ENCODE data around the gene ANAPC5.

The ANAPC5 gene

GRCh38 chr12:121351820-121352681 is at the start of gene ANAPC5:
Gene ANAPC5, minus strand, starts transcription at chr12:121352411. Its CDS starts 71 bp downstream, at chr12:121352340.
- Histone ChIP-seq H3K9me2 (replicated peaks; ENCODE audit: insufficient read depth, low read length) (no peaks in the 10 kb centered on the region), H3K9me3 (ENCODE audit: insufficient read depth, low read length) (no peaks in the 10 kb centered on the region), H3K27ac (ENCODE audit: low read depth, low read length) (peak within 1 kb of the TSS; percentile 79), H3K4me2 (ENCODE audit: low read depth, low read length, poor library complexity, severe bottlenecking) (peak within 1 kb of the TSS; percentile 90), H3K79me2 (ENCODE audit: insufficient read depth, low read length) (peaks cover 51% of the 10 kb centered on the region), H3F3A (ENCODE audit: insufficient read depth) (peaks cover 6% of the 10 kb centered on the region; the same call in 1 of the 2 replicates), H3K4me3 (ENCODE audit: insufficient read depth, low read length, poor library complexity, severe bottlenecking) (peak within 1 kb of the TSS; percentile 83), H3K36me3 (ENCODE audit: low read length) (peaks cover 9% of the 10 kb centered on the region), H4K20me1 (ENCODE audit: low read depth, low read length) (no peaks in the 10 kb centered on the region; the same call in 1 of the 2 replicates), H3K27me3 (ENCODE audit: low read length) (no peaks in the 10 kb centered on the region), H3K9ac (ENCODE audit: low read length) (peak within 1 kb of the TSS; percentile 79), H2AFZ (ENCODE audit: low read depth, low read length, severe bottlenecking) (peak within 1 kb of the TSS; percentile 83)
- TF ChIP-seq EZH2phosphoT487 (conservative IDR thresholded peaks at IDR 0.05; ENCODE audit: low read length) = no peak
- no peak for TF ChIP-seq CTCF (IDR thresholded peaks at IDR 0.05; ENCODE audit: insufficient read depth, low read length, poor library complexity, severe bottlenecking)

- Histone ChIP-seq H3K36me3 (ENCODE audit: low read length) (peaks cover 15% of the 10 kb centered on the region), H4K20me1 (ENCODE audit: low read depth, low read length) (peaks cover 11% of the 10 kb centered on the region; the same call in 1 of the 2 replicates), H3K9me3 (ENCODE audit: insufficient read depth, low read length) (no peaks in the 10 kb centered on the region), H3K4me3 (ENCODE audit: insufficient read depth, low read length, poor library complexity, severe bottlenecking) (peak overlapping the region; percentile 80), H2AFZ (ENCODE audit: low read depth, low read length, severe bottlenecking) (peak overlapping the region; percentile 61), H3K27ac (ENCODE audit: low read depth, low read length) (peak overlapping the region; percentile 73), H3K9ac (ENCODE audit: low read length) (peak overlapping the region; percentile 92), H3K4me2 (ENCODE audit: low read depth, low read length, poor library complexity, severe bottlenecking) (peak overlapping the region; percentile 84), H3K79me2 (ENCODE audit: insufficient read depth, low read length) (peaks cover 50% of the 10 kb centered on the region), H3K27me3 (ENCODE audit: low read length) (no peaks in the 10 kb centered on the region), H3K9me2 (replicated peaks; ENCODE audit: insufficient read depth, low read length) (no peaks in the 10 kb centered on the region), H3F3A (ENCODE audit: insufficient read depth) (peaks cover 7% of the 10 kb centered on the region)
- TF ChIP-seq CTCF (IDR thresholded peaks at IDR 0.05; ENCODE audit: insufficient read depth, low read length, poor library complexity, severe bottlenecking) (no peak), EZH2phosphoT487 (conservative IDR thresholded peaks at IDR 0.05; ENCODE audit: low read length) (no peak)
These were observed 48.3 kb upstream of the ANAPC5 start for GRCh38 chr12:121400332-121401139.

GRCh38 chr12:121399391-121400331 is 47.5 kb upstream of the ANAPC5 start, which contains the start of gene RNF34:
Gene RNF34, plus strand, starts transcription at chr12:121400118. Its CDS starts 95 bp downstream, at chr12:121400213.
- H3K4me2 ChIP-seq (ENCODE audit: low read depth, low read length, poor library complexity, severe bottlenecking) = peak within 1 kb of the TSS; percentile 89
- H3K27ac ChIP-seq (ENCODE audit: low read depth, low read length) = peak within 1 kb of the TSS; percentile 73
- H3K36me3 ChIP-seq (ENCODE audit: low read length) = peaks cover 12% of the 10 kb centered on the region
- peaks cover 7% of the 10 kb centered on the region for H3F3A ChIP-seq (ENCODE audit: insufficient read depth)
- peak within 1 kb of the TSS; percentile 92 for H3K9ac ChIP-seq (ENCODE audit: low read length)
- no peaks in the 10 kb centered on the region for H3K27me3 ChIP-seq (ENCODE audit: low read length)
- peaks cover 11% of the 10 kb centered on the region; the same call in 1 of the 2 replicates for H4K20me1 ChIP-seq (ENCODE audit: low read depth, low read length)
- TF ChIP-seq EZH2phosphoT487 (conservative IDR thresholded peaks at IDR 0.05; ENCODE audit: low read length) (no peak), CTCF (IDR thresholded peaks at IDR 0.05; ENCODE audit: insufficient read depth, low read length, poor library complexity, severe bottlenecking) (no peak)
- H3K9me3 ChIP-seq (ENCODE audit: insufficient read depth, low read length) = no peaks in the 10 kb centered on the region
- H2AFZ ChIP-seq (ENCODE audit: low read depth, low read length, severe bottlenecking) = peak within 1 kb of the TSS; percentile 87
- peaks cover 43% of the 10 kb centered on the region for H3K79me2 ChIP-seq (ENCODE audit: insufficient read depth, low read length)
- H3K4me3 ChIP-seq (ENCODE audit: insufficient read depth, low read length, poor library complexity, severe bottlenecking) = peak within 1 kb of the TSS; percentile 88
- H3K9me2 ChIP-seq (replicated peaks; ENCODE audit: insufficient read depth, low read length) = no peaks in the 10 kb centered on the region

Measured in SU-DHL-6 (cell line).